ENCODE measurements around the gene BMP4.
"Not testable (repeated sequence)": the region's sequence is repeated elsewhere in the genome, so short reads cannot be mapped to it uniquely, and the experiment has no call there.

BMP4 gene

DNA sequence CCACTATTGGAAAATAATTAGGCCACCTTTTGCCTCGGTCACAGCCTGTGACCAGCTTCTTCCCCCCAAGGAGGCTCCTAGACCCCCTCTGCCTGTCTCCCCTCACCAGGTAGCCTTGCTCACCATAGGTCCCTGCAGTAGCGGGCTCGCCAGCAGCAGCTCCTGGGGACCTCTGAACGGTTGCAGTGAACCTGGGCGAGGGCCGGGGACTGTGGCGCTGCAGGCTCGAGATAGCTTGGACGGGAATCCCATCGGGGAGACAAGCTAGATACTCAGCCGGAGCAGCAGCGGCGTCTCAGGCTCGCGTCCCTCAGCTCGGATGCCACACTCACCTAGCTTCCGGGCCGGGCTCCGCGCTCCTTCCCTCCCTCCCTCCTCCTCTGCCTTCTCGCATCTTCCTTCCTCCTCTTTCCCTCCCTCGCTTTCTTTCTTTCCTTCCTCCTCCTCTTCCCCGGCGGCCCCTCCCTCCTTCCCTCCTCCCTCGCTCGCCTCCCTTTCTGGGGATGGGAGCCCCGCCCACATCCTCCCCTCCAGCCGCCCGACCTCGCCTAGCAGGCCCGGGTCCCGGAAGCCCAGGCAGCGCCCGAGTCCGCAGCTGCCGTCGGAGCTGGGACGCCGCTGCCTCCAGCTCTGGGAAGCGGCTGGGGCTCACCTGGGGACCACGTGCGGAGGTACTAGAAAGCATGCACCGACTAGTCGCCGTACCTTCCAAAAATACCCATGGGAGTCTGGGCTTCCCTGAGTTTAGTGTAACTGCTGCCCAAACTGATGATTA, at the start of gene BMP4:
TSS of gene BMP4 (minus strand) at position 399 of the 775 bp plus-strand sequence. CDS start 4,603 bp downstream, outside the sequence.
- DNase-seq (ENCODE audit: low read depth): no peak

GRCh38 chr14:54003064-54003463, 46.4 kb upstream of the BMP4 start:
- DNase-seq (ENCODE audit: low read depth): no peak

DNA sequence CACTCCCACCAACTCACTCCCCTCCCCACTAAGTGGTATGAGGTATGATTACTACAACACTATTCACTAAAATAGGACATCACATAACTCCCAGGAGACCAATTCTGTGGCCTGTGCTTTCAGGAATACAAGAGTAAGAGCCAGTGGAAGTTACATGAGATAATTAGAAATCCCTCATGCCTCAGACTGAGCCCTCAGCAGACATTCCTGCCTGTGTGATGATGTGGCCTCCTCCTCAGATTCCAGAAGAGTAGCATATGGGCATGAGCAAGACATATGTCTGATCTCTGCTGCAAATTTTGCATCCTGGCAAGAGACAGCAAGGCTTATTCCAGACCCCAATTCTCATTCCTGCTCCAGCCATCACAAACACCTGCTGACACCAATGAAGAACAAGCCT, 46.0 kb upstream of the BMP4 start:
- no peak for DNase-seq (ENCODE audit: low read depth)

DNA sequence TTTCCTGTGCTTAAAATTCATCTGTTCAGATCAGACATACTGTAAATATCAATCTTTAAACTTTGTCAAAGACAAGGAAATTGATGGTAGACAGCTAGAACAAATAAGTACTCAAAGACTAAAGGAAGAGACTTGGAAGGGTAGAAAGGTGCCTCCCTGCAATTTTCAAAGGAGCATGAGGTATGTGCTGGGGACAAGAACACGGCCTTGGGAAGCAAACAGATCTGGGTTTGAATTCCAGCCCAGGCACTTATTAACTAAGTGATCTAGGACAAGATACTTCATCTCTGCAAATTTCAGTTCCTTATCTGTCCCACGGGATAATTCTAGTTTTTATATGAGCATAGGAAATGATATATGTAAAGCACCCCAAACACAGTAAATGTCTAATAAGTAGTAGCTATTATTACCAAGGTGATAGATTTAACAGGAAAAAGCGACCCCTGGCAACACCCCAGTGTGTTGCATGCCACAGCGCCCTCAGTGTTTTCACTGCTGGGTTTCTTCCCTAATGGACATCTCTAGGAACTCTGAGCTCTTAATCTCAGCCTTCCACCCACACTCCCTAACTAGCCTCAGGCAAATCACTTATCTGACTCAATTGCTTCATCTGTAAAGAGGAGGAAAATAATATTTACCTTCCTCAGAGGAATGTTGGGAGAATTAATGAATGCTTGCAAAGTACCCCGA, 44.7 kb upstream of the BMP4 start:
- no peak for DNase-seq (ENCODE audit: low read depth)

DNA sequence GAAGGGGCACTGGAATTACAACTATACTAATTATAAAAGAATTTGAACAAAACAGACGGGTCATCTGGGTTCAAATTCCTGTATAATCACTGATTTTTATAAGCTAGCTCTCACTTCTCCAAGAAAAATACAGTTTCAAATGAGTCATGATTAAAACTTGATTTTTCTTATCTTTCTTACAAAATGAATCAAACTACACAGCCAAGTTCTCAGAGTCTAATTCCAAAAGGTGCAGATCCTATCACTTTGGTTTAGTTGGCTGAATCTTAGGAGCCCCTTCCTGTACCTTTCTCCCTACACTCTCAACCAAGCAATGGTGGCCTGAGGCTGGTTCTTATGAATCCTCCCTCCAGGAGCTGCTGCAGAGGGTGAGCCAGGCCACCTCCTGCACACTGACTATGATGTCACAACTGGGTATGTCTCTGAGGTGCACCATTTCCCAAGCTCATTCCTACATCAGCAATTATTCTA, 43.8 kb upstream of the BMP4 start:
- DNase-seq (ENCODE audit: low read depth): no peak

DNA sequence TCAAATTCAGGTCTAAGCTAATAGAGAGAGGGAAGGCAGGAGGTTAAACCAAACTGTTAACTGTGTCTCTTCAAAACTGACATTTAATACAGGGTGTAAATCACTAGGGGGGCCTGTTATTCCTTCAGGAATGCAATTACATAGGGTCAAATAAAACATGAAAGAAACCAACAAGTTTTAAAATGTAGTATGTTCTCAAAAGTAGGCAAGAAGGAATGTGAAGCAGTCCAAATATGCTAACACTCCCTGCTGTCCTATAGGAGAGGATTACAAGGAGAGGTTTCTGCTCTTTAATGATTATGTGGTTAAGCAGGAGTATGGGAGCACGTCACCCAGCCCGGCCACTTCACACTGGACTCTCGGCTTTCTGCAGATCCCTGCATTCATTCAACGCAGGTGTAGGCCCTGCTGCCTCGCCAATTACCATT, 42.5 kb upstream of the BMP4 start:
- no peak for DNase-seq (ENCODE audit: low read depth)

DNA sequence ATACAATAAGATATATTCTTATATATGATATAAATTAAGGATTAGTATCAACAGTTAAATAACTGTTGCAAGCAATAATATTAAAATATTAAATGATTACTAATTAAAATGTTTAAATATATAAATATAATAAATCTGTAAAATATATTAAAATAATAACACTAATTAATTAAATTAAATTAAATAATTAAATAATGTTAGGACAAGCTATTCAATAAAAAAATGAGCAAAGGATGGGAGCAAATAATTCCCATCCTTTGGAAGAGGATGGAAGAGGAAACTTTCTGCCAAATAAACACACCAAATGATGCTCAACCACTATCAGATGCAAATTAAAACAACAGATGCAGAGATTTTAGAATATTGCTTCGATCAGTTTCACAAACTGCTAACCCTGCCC, 39.4 kb upstream of the BMP4 start:
- DNase-seq (ENCODE audit: low read depth): no peak

DNA sequence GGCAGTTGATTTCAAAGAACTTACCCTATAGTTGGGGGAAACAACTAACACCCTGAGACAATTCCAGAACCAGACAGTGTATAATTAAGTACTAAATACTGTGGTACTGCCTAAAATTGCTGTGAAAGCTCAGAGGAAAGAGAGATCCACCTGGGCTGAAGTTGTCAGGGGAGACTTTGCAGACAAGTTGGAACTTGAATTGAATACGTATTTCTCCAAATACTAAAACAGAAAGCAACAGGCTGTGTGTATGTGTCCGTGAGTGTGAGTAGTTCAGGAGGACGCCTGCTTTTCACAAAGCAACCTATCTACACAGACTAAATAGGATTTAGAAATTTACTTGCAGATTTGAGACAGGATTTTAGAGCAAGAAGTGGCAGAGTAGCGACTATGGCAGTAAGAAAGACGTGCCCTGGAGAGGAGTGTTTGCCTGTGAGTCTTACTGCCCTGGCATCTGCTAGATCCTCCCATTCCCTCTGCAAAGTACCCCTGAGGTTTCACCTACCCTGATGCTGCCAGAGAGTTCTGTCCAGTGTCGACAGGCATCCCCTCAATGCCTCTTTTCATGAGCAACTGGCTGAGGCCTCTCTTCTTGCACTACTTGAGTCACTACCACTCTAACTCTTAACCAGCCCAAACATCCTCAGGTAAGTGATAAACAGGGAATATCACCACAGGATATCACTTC, 37.4 kb upstream of the BMP4 start:
- no peak for DNase-seq (ENCODE audit: low read depth)

- no peak for DNase-seq (ENCODE audit: low read depth)
These were observed 34.4 kb upstream of the BMP4 start for GRCh38 chr14:53990978-53991377.

GRCh38 chr14:53986718-53987117, 30.1 kb upstream of the BMP4 start:
- DNase-seq (ENCODE audit: low read depth): not testable (repeated sequence)

DNA sequence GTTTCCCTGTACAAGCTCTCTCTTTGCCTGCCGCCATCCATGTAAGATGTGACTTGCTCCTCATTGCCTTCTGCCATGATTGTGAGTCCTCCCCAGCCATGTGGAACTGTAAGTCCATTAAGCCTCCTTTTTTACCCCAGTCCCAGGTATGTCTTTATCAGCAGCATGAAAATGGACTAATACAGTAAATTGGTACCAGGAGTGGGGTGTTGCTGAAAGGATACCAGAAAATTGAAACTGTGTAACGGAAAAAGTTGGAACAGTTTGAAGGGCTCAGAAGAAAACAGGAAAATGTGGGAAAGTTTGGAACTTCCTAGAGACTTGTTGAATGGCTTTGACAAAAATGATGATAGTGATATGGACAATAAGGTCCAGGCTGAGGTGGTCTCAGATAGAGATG, 28.3 kb upstream of the BMP4 start:
- DNase-seq (ENCODE audit: low read depth): not testable (repeated sequence)

- no peak for DNase-seq (ENCODE audit: low read depth)
These were observed 26.5 kb upstream of the BMP4 start for GRCh38 chr14:53983112-53983511.

GRCh38 chr14:53982546-53982945, 25.9 kb upstream of the BMP4 start:
- no peak for DNase-seq (ENCODE audit: low read depth)

- no peak for DNase-seq (ENCODE audit: low read depth)
These were observed 23.4 kb upstream of the BMP4 start for GRCh38 chr14:53979747-53980642.

DNA sequence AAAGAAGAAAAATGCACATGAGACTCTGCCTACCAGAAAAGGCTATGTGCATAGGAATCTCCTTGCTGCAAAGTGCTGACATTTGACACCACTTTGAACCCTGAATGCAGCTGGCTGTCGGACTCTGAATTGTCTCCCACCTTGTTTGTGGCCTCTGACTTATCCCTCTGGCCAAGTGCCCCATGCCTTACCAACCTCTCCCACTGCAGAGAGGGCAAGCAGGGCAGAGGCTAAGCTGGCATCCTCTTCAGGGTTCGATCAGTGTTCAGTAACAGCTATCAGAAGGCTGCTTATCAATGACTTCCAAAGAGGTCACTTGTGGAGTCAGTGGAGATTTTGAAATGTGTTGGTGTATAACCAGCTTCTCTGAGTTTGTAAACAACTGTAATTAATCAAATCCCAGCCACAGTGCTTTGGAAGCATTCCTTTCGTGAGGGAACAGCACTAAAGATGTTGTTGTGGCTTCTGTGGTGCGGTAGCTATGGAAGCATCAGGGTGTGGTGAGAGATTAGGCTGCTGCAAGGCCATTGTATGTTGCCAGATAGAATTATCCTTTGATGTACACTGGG, 22.6 kb upstream of the BMP4 start:
- no peak for DNase-seq (ENCODE audit: low read depth)

GRCh38 chr14:53978194-53978593, 21.6 kb upstream of the BMP4 start:
- no peak for DNase-seq (ENCODE audit: low read depth)

DNA sequence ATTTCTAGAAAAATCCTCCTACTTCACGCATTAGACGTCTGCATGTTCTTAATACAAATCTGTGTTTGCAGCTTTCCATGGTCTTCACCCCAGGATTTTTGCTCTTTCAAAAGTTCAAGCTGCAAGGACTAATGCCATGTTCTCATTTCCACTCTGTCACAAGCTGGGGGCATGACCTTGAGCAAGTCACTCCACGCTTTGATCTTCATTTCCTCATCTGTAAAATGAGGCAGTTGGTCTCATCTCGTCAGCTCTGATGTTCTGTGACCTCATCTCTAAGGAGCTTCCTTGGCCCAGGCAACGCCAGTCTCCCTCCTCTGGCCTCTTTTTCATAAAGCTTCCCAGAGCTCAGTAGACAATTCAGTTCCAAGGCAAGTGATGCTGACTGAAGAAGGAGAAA, 18.8 kb upstream of the BMP4 start:
- no peak for DNase-seq (ENCODE audit: low read depth)

GRCh38 chr14:53971521-53971920, 14.9 kb upstream of the BMP4 start:
- no peak for DNase-seq (ENCODE audit: low read depth)

GRCh38 chr14:53969326-53969725, 12.7 kb upstream of the BMP4 start:
- no peak for DNase-seq (ENCODE audit: low read depth)

DNA sequence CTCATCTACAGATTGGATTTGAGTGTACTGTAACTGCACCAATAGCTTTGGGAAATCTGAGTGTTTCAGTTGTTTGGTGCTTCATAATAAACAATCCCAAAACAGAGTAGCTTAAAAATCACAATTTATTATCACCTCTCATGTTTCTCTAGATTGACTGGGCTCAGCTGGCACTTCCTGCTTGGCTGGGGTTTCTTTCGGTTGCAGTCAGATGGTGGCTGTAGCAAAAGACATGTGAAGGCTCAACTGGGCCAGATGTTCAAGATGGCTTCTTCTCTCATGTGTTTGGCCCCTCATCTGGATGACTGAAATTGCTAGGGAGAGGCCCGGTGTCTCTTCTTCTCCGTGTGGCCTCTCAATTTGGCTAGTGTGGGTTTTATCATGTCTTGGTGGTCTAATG, 12.1 kb upstream of the BMP4 start:
- no peak for DNase-seq (ENCODE audit: low read depth)

DNA sequence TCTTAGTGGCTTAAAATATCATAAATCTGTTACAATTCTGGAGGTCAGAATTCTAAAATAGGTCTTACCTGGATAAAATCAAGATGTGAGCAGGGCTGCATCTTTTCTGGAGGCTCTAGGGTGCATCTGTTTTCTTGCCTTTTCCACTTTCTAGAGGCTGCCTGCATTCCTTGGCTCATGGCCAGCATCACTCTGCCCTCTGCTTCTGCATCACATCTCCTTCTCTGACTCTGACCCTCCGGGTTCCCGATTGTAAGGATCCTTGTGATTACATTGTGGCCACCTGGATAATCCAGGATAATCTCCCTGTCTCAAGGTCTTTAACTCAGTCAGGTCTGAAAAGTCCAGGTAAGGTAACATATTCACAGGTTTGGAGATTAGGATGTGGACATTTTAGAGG, 11.0 kb upstream of the BMP4 start:
- no peak for DNase-seq (ENCODE audit: low read depth)

GRCh38 chr14:53964249-53964648, 7.6 kb upstream of the BMP4 start:
- no peak for DNase-seq (ENCODE audit: low read depth)
